Astrocyte (in vitro differentiated cells and primary cell): Measurements from ENCODE around the gene DNM1. TPM values are rescaled to one million over a fixed set of nuclear protein-coding genes. Genes with fewer than 3 reads are reported as not detected.
A peak's percentile ranks its signal among the peaks of the same experiment; 100 is the strongest.

Experiments used
- DNase-seq: peaks from one replicate; pipeline ENCODE4 v3.0.0-alpha.2; 2010; ENCODE audit warnings: low read depth
- FAIRE-seq: peaks from 2 replicates; lab custom pipeline; 2011; peaks lifted over from hg19 to GRCh38; lab: Jason Lieb, UNC
- H2AFZ ChIP-seq: 2 replicates; pipeline ENCODE4 v1.6.0; 2012; ENCODE audit warnings: low read depth, low read length, inconsistent platforms
- H3K27ac ChIP-seq: 2 replicates; pipeline ENCODE4 v1.5.1; 2011; ENCODE audit warnings: low read depth, low read length, inconsistent platforms
- H3K27me3 ChIP-seq: 2 replicates; pipeline ENCODE4 v1.6.0; 2011; ENCODE audit warnings: low read length, inconsistent platforms; ENCODE audit not compliant: insufficient read depth
- H3K36me3 ChIP-seq: 2 replicates; pipeline ENCODE4 v1.5.1; 2011; ENCODE audit warnings: low read length, inconsistent platforms; ENCODE audit not compliant: insufficient read depth
- H3K4me1 ChIP-seq: 2 replicates; pipeline ENCODE4 v1.5.1; 2011; ENCODE audit warnings: low read length, inconsistent platforms; ENCODE audit not compliant: insufficient read depth
- H3K4me2 ChIP-seq: 2 replicates; pipeline ENCODE4 v1.6.0; 2012; ENCODE audit warnings: low read length, inconsistent platforms
- H3K4me3 ChIP-seq: 2 replicates; pipeline ENCODE4 v1.5.1; 2011; ENCODE audit warnings: low read depth, mild to moderate bottlenecking, low read length, inconsistent platforms; ENCODE audit not compliant: insufficient read depth
- H3K79me2 ChIP-seq: 2 replicates; pipeline ENCODE4 v1.6.0; 2012; ENCODE audit warnings: mild to moderate bottlenecking, low read length, inconsistent platforms; ENCODE audit not compliant: insufficient read depth
- H3K9ac ChIP-seq: 2 replicates; pipeline ENCODE4 v1.6.0; 2012; ENCODE audit warnings: mild to moderate bottlenecking, low read length, inconsistent platforms
- H3K9me3 ChIP-seq: 2 replicates; pipeline ENCODE4 v1.5.1; 2012; ENCODE audit warnings: low read depth, mild to moderate bottlenecking, low read length, inconsistent platforms; ENCODE audit not compliant: insufficient read depth
- H4K20me1 ChIP-seq: 2 replicates; pipeline ENCODE4 v1.6.0; 2012; ENCODE audit warnings: low read length, inconsistent platforms; ENCODE audit not compliant: insufficient read depth
- H3K27ac Mint-ChIP-seq: one replicate; pipeline ENCODE4 v1.8.0; 2021; ENCODE audit warnings: mild to moderate bottlenecking, mixed read lengths; ENCODE audit not compliant: unreplicated experiment
- H3K27me3 Mint-ChIP-seq: one replicate; pipeline ENCODE4 v1.8.0; 2021; ENCODE audit warnings: low read depth, mixed read lengths; ENCODE audit not compliant: unreplicated experiment
- H3K36me3 Mint-ChIP-seq: one replicate; pipeline ENCODE4 v1.8.0; 2021; ENCODE audit warnings: low read depth, mixed read lengths; ENCODE audit not compliant: unreplicated experiment
- H3K4me1 Mint-ChIP-seq: one replicate; pipeline ENCODE4 v1.8.0; 2021; ENCODE audit warnings: low read depth, mixed read lengths; ENCODE audit not compliant: unreplicated experiment
- H3K4me3 Mint-ChIP-seq: one replicate; pipeline ENCODE4 v1.8.0; 2021; ENCODE audit warnings: mild to moderate bottlenecking, moderate library complexity, mixed read lengths; ENCODE audit not compliant: unreplicated experiment
- H3K9me3 Mint-ChIP-seq: one replicate; pipeline ENCODE4 v1.8.0; 2021; ENCODE audit warnings: mild to moderate bottlenecking, mixed read lengths; ENCODE audit not compliant: unreplicated experiment
- CTCF ChIP-seq: IDR thresholded peaks from 2 replicates; pipeline ENCODE4 v1.5.1; 2011; ENCODE audit warnings: low read depth, mild to moderate bottlenecking, inconsistent platforms, low read length, moderate library complexity; ENCODE audit not compliant: insufficient read depth
- EZH2 ChIP-seq: IDR thresholded peaks from 2 replicates; pipeline ENCODE4 v1.6.1; 2012; ENCODE audit warnings: mild to moderate bottlenecking, low read length, inconsistent platforms; ENCODE audit not compliant: insufficient read depth
- total RNA-seq: library from RNA; stranded (reverse); gene quantifications from 2 replicates; pipeline ENCODE4 v1.2.1, GENCODE V29; 2021

Gene DNM1
- total RNA-seq, 1 donor from 2014 or later: 29.7 TPM

GRCh38 chr9:128187361-128187760 is 15.8 kb upstream of the DNM1 start:
- Histone ChIP-seq H3K79me2 (peaks cover 26% of the 10 kb centered on the region), H3K4me3 (no peak overlapping the region), H3K9ac (no peak overlapping the region), H3K9me3 (no peaks in the 10 kb centered on the region), H3K27me3 (no peaks in the 10 kb centered on the region), H2AFZ (no peak overlapping the region), H4K20me1 (peaks cover 34% of the 10 kb centered on the region), H3K36me3 (peaks cover 14% of the 10 kb centered on the region), H3K4me1 (peaks cover 11% of the 10 kb centered on the region), H3K4me2 (no peak overlapping the region), H3K27ac (no peak overlapping the region)
- Mint-ChIP-seq H3K4me3 (no peak overlapping the region), H3K27me3 (no peaks in the 10 kb centered on the region), H3K9me3 (no peaks in the 10 kb centered on the region), H3K4me1 (peaks cover 8% of the 10 kb centered on the region), H3K36me3 (peaks cover 20% of the 10 kb centered on the region), H3K27ac (no peak overlapping the region)
- FAIRE-seq: no peak
- TF ChIP-seq CTCF (no peak), EZH2 (no peak)
- no peak for DNase-seq

GRCh38 chr9:128188209-128188608 is 15.0 kb upstream of the DNM1 start:
- FAIRE-seq: no peak
- H3K36me3 ChIP-seq: peaks cover 14% of the 10 kb centered on the region
- H3K4me3 Mint-ChIP-seq: peak overlapping the region; percentile 27

More at GRCh38 chr9:128188209-128188608, 15.0 kb upstream of the DNM1 start:
- Histone ChIP-seq H2AFZ (no peak overlapping the region), H3K9ac (no peak overlapping the region), H3K27ac (no peak overlapping the region), H3K4me1 (peaks cover 12% of the 10 kb centered on the region), H3K27me3 (no peaks in the 10 kb centered on the region), H3K4me2 (no peak overlapping the region), H3K79me2 (peaks cover 26% of the 10 kb centered on the region), H3K9me3 (no peaks in the 10 kb centered on the region), H3K4me3 (no peak overlapping the region), H4K20me1 (peaks cover 26% of the 10 kb centered on the region)
- peaks cover 8% of the 10 kb centered on the region for H3K4me1 Mint-ChIP-seq
- no peaks in the 10 kb centered on the region for H3K27me3 Mint-ChIP-seq
- TF ChIP-seq EZH2 (no peak), CTCF (no peak)
- H3K27ac Mint-ChIP-seq: no peak overlapping the region
- no peaks in the 10 kb centered on the region for H3K9me3 Mint-ChIP-seq
- DNase-seq: no peak
- peaks cover 17% of the 10 kb centered on the region for H3K36me3 Mint-ChIP-seq
